ENCODE measurements around the gene SPON1.

SPON1 gene

DNA sequence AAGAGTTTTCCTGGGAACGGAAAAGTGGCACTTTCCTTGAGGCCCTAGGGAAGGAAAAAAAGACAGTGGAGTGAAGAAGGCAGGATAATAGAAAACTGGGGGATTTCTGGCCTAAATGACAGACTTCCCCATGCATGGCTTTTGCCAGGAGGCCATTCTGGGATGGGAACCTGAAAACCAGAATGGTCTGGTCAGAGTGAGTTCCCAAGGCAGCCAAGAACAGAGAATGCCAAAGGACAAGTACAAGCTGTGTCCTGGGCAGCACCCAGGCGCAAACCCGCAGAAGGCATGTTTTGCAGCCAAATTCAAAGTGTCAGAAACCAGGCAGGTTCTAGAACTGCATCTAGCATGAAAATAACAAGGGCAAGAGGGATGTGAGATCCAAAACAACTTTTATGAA, 162.4 kb downstream of the SPON1 start:
- Histone ChIP-seq H4K20me1 (ENCODE audit: low read depth, low read length) (no peaks in the 10 kb centered on the region), H3K9ac (ENCODE audit: low read length) (no peak overlapping the region), H3K9me2 (replicated peaks; ENCODE audit: insufficient read depth, low read length) (no peaks in the 10 kb centered on the region), H3K36me3 (ENCODE audit: low read length) (no peaks in the 10 kb centered on the region), H3K9me3 (ENCODE audit: insufficient read depth, low read length) (no peaks in the 10 kb centered on the region), H3K27ac (ENCODE audit: low read depth, low read length) (no peak overlapping the region), H2AFZ (ENCODE audit: low read depth, low read length, severe bottlenecking) (no peak overlapping the region), H3K4me2 (ENCODE audit: low read depth, low read length, poor library complexity, severe bottlenecking) (no peak overlapping the region), H3K4me3 (ENCODE audit: insufficient read depth, low read length, poor library complexity, severe bottlenecking) (no peak overlapping the region), H3K27me3 (ENCODE audit: low read length) (no peaks in the 10 kb centered on the region), H3K79me2 (ENCODE audit: insufficient read depth, low read length) (no peaks in the 10 kb centered on the region), H3F3A (ENCODE audit: insufficient read depth) (no peaks in the 10 kb centered on the region)
- TF ChIP-seq, protein P1, sequence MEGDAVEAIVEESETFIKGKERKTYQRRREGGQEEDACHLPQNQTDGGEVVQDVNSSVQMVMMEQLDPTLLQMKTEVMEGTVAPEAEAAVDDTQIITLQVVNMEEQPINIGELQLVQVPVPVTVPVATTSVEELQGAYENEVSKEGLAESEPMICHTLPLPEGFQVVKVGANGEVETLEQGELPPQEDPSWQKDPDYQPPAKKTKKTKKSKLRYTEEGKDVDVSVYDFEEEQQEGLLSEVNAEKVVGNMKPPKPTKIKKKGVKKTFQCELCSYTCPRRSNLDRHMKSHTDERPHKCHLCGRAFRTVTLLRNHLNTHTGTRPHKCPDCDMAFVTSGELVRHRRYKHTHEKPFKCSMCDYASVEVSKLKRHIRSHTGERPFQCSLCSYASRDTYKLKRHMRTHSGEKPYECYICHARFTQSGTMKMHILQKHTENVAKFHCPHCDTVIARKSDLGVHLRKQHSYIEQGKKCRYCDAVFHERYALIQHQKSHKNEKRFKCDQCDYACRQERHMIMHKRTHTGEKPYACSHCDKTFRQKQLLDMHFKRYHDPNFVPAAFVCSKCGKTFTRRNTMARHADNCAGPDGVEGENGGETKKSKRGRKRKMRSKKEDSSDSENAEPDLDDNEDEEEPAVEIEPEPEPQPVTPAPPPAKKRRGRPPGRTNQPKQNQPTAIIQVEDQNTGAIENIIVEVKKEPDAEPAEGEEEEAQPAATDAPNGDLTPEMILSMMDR (IDR thresholded peaks at IDR 0.05; ENCODE audit: insufficient read depth, low read length, poor library complexity, severe bottlenecking): no peak
- no peak for TF ChIP-seq EZH2phosphoT487 (conservative IDR thresholded peaks at IDR 0.05; ENCODE audit: low read length)

DNA sequence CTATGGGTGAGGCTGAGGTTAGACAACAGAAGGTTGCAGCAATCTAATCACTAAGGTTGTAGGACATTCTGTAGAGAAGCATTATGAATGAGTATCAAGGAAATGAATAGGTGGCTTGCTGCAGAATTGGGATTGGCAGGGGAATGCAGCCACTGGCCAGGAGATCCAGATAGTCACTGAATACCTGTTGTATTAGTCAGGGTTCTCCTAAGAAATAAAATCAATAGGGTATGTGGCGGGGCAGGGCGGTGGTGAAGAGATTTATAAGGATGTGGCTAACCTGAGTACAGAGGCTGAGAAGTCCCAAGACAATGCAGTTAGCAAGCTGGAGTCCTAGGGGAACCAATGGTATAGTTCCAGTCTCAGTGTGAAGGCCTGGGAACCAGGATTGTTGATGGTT, 163.0 kb downstream of the SPON1 start:
- H4K20me1 ChIP-seq (ENCODE audit: low read depth, low read length): no peaks in the 10 kb centered on the region
- no peaks in the 10 kb centered on the region for H3F3A ChIP-seq (ENCODE audit: insufficient read depth)
- no peak overlapping the region for H3K4me2 ChIP-seq (ENCODE audit: low read depth, low read length, poor library complexity, severe bottlenecking)
- no peak overlapping the region for H3K9ac ChIP-seq (ENCODE audit: low read length)
- H3K9me3 ChIP-seq (ENCODE audit: insufficient read depth, low read length): no peaks in the 10 kb centered on the region
- H2AFZ ChIP-seq (ENCODE audit: low read depth, low read length, severe bottlenecking): no peak overlapping the region
- H3K27me3 ChIP-seq (ENCODE audit: low read length): no peaks in the 10 kb centered on the region
- no peaks in the 10 kb centered on the region for H3K9me2 ChIP-seq (replicated peaks; ENCODE audit: insufficient read depth, low read length)
- no peak overlapping the region for H3K27ac ChIP-seq (ENCODE audit: low read depth, low read length)
- H3K36me3 ChIP-seq (ENCODE audit: low read length): no peaks in the 10 kb centered on the region
- TF ChIP-seq, protein P1 (IDR thresholded peaks at IDR 0.05; ENCODE audit: insufficient read depth, low read length, poor library complexity, severe bottlenecking): no peak
- no peak for TF ChIP-seq EZH2phosphoT487 (conservative IDR thresholded peaks at IDR 0.05; ENCODE audit: low read length)
- H3K4me3 ChIP-seq (ENCODE audit: insufficient read depth, low read length, poor library complexity, severe bottlenecking): no peak overlapping the region
- H3K79me2 ChIP-seq (ENCODE audit: insufficient read depth, low read length): no peaks in the 10 kb centered on the region

DNA sequence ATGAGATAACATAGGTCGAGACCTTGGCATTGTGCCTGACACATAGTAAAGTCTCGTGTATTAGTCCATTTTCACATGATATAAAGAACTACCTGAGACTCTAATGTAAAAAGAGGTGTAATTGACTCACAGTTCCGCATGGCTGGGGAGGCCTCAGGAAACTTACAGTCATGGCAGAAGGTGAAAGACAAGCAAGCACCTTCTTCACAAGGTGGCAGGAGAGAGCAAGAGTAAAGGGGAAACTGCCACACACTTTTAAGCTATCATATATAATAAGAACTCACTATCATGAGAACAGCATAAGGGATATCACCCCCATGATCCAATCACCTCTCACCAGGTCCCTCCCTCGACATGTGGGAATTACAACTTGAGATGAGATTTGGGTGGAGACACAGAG, 165.2 kb downstream of the SPON1 start:
- TF ChIP-seq, protein P1 (IDR thresholded peaks at IDR 0.05; ENCODE audit: insufficient read depth, low read length, poor library complexity, severe bottlenecking): no peak
- TF ChIP-seq EZH2phosphoT487 (conservative IDR thresholded peaks at IDR 0.05; ENCODE audit: low read length): no peak
- Histone ChIP-seq H4K20me1 (ENCODE audit: low read depth, low read length) (no peaks in the 10 kb centered on the region), H3K27me3 (ENCODE audit: low read length) (no peaks in the 10 kb centered on the region), H3K4me3 (ENCODE audit: insufficient read depth, low read length, poor library complexity, severe bottlenecking) (no peak overlapping the region), H2AFZ (ENCODE audit: low read depth, low read length, severe bottlenecking) (no peak overlapping the region), H3K9ac (ENCODE audit: low read length) (no peak overlapping the region), H3K36me3 (ENCODE audit: low read length) (no peaks in the 10 kb centered on the region), H3K27ac (ENCODE audit: low read depth, low read length) (no peak overlapping the region), H3F3A (ENCODE audit: insufficient read depth) (no peaks in the 10 kb centered on the region), H3K9me3 (ENCODE audit: insufficient read depth, low read length) (no peaks in the 10 kb centered on the region), H3K9me2 (replicated peaks; ENCODE audit: insufficient read depth, low read length) (no peaks in the 10 kb centered on the region), H3K4me2 (ENCODE audit: low read depth, low read length, poor library complexity, severe bottlenecking) (no peak overlapping the region), H3K79me2 (ENCODE audit: insufficient read depth, low read length) (no peaks in the 10 kb centered on the region)
